ENCODE measurements around the gene NTHL1. TPM values are rescaled to one million over a fixed set of nuclear protein-coding genes. Genes with fewer than 3 reads are reported as not detected.

NTHL1 gene
- total RNA-seq, 1 experiment from 2014 or later, result 93.3 TPM

DNA sequence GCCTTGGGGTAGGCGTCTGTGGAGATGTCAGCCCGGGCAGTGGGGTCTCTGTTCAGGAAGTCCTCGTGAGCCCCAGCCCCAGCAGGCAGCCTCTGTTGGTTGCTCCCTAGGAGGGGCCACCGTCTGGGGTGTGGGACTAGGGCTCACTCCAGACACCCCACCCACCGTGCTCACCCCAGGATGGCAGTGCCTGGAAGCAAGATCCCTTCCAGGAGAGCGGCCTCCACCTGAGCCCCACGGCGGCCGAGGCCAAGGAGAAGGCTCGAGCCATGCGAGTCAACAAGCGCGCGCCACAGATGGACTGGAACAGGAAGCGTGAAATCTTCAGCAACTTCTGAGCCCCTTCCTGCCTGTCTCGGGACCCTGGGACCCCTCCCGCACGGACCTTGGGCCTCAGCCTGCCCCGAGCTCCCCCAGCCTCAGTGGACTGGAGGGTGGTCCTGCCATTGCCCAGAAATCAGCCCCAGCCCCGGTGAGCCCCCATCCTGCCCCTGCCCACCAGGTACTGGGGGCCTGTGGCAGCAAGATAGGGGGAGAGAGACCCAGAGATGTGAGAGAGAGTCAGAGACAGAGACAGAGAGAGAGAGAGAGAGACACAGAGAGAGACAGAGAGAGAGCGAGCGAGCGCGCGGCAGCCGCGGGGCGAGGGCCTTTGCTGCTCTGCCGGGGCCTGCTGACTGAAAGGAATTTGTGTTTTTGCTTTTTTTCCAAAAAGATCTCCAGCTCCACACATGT, 9.8 kb downstream of the NTHL1 start:
- no peaks in the 10 kb centered on the region for H3K4me1 Mint-ChIP-seq
- peak overlapping the region; percentile 74; the same call in 1 of the 2 replicates for H3K27ac Mint-ChIP-seq
- no peaks in the 10 kb centered on the region for H3K9me3 Mint-ChIP-seq
- no peaks in the 10 kb centered on the region for H3K36me3 Mint-ChIP-seq
- DNase-seq (ENCODE audit: low spot score) (no peak), ATAC-seq (no peak)
- ChIA-PET POLR2A (no interaction called here), CTCF (interaction anchor here (0.6 to 1.4 kb wide), 3 partner anchors 14 to 103 kb away, joined by 3 to 4 read pairs (median 3); no protein-coding TSS in a partner anchor)
- H3K27me3 Mint-ChIP-seq (ENCODE audit: low read depth), result no peaks in the 10 kb centered on the region
- no peak overlapping the region for H3K4me3 Mint-ChIP-seq
- TF ChIP-seq MYBL2 (CRISPR knock-in tag; IDR thresholded peaks at IDR 0.05) (no peak), EMX1 (CRISPR knock-in tag; IDR thresholded peaks at IDR 0.05) (no peak), NFE2L1 (CRISPR knock-in tag; IDR thresholded peaks at IDR 0.05) (no peak), CREM (CRISPR knock-in tag; IDR thresholded peaks at IDR 0.05) (no peak)
- TF ChIP-seq, protein P1, sequence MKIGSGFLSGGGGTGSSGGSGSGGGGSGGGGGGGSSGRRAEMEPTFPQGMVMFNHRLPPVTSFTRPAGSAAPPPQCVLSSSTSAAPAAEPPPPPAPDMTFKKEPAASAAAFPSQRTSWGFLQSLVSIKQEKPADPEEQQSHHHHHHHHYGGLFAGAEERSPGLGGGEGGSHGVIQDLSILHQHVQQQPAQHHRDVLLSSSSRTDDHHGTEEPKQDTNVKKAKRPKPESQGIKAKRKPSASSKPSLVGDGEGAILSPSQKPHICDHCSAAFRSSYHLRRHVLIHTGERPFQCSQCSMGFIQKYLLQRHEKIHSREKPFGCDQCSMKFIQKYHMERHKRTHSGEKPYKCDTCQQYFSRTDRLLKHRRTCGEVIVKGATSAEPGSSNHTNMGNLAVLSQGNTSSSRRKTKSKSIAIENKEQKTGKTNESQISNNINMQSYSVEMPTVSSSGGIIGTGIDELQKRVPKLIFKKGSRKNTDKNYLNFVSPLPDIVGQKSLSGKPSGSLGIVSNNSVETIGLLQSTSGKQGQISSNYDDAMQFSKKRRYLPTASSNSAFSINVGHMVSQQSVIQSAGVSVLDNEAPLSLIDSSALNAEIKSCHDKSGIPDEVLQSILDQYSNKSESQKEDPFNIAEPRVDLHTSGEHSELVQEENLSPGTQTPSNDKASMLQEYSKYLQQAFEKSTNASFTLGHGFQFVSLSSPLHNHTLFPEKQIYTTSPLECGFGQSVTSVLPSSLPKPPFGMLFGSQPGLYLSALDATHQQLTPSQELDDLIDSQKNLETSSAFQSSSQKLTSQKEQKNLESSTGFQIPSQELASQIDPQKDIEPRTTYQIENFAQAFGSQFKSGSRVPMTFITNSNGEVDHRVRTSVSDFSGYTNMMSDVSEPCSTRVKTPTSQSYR (CRISPR knock-in tag; IDR thresholded peaks at IDR 0.05), result no peak
- TF ChIP-seq, protein P2, sequence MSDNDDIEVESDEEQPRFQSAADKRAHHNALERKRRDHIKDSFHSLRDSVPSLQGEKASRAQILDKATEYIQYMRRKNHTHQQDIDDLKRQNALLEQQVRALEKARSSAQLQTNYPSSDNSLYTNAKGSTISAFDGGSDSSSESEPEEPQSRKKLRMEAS (CRISPR knock-in tag; IDR thresholded peaks at IDR 0.05), result no peak

DNA sequence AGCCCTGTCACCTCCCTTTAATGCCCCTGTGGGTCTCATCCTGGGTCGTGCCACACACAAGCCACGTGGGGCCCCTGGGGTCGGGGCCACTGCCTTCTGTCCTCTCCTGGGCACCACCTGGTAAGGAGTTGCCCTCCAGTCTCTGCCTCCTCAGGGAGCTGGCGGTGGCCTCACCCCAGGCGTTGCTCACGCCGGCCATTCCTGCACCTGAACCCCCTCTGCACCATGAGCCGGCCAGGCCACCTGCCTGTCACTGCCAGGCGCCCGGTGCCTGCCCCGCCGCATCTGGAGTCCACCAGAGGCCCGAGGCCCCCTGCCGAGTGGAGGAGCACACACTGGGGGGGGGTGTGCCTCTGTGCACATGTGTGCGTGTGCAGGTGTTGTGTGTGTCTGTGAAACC, 10.5 kb downstream of the NTHL1 start:
- H3K4me3 Mint-ChIP-seq, result no peak overlapping the region
- CTCF ChIA-PET, result interaction anchor here (1.4 kb wide), 1 partner anchor 103 kb away, joined by 4 read pairs; no protein-coding TSS in a partner anchor
- no peaks in the 10 kb centered on the region for H3K4me1 Mint-ChIP-seq
- ATAC-seq (no peak), DNase-seq (ENCODE audit: low spot score) (no peak)
- no peaks in the 10 kb centered on the region for H3K27me3 Mint-ChIP-seq (ENCODE audit: low read depth)
- TF ChIP-seq ZNF423 (CRISPR knock-in tag; IDR thresholded peaks at IDR 0.05) (no peak), GRHL2 (CRISPR knock-in tag; IDR thresholded peaks at IDR 0.05; ENCODE audit: insufficient replicate concordance, severe bottlenecking) (no peak), ZNF263 (CRISPR knock-in tag; IDR thresholded peaks at IDR 0.05; ENCODE audit: low read depth) (no peak), FOXJ3 (CRISPR knock-in tag; IDR thresholded peaks at IDR 0.05; ENCODE audit: borderline replicate concordance) (no peak), ZBTB43 (CRISPR knock-in tag; IDR thresholded peaks at IDR 0.05) (no peak), ZNF396 (CRISPR knock-in tag; IDR thresholded peaks at IDR 0.05; ENCODE audit: borderline replicate concordance) (no peak)
- TF ChIP-seq, protein P3, sequence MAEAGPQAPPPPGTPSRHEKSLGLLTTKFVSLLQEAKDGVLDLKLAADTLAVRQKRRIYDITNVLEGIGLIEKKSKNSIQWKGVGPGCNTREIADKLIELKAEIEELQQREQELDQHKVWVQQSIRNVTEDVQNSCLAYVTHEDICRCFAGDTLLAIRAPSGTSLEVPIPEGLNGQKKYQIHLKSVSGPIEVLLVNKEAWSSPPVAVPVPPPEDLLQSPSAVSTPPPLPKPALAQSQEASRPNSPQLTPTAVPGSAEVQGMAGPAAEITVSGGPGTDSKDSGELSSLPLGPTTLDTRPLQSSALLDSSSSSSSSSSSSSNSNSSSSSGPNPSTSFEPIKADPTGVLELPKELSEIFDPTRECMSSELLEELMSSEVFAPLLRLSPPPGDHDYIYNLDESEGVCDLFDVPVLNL (CRISPR knock-in tag; IDR thresholded peaks at IDR 0.05; ENCODE audit: borderline replicate concordance, low read depth), result no peak
- POLR2A ChIA-PET, result no interaction called here
- no peaks in the 10 kb centered on the region for H3K9me3 Mint-ChIP-seq
- no peak overlapping the region for H3K27ac Mint-ChIP-seq
- no peaks in the 10 kb centered on the region for H3K36me3 Mint-ChIP-seq

DNA sequence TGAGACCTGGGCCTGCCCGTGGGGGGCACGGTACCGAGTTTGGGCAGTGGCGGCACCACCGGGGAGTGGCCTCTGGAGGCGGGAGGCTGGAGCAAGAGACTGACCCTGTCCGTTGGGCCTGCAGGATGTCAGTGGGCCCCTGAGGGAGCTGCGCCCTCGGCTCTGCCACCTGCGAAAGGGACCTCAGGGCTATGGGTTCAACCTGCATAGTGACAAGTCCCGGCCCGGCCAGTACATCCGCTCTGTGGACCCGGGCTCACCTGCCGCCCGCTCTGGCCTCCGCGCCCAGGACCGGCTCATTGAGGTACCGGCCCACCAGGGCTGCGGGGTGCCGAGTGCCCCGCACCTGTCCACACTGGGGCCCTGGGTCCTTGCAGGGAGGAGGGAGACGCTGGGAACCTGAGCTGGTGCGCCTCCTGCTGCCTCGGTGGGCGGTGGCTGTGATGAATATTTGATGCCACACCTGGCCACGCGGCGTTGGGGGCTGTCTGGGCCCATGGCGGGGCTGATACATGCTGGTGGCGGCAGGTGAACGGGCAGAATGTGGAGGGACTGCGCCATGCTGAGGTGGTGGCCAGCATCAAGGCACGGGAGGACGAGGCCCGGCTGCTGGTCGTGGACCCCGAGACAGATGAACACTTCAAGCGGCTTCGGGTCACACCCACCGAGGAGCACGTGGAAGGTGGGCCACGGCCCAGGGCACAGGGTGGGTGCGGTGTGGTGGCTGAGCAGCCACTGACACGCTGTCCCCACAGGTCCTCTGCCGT, 11.3 kb downstream of the NTHL1 start:
- Mint-ChIP-seq H3K27me3 (ENCODE audit: low read depth) (no peaks in the 10 kb centered on the region), H3K27ac (no peak overlapping the region), H3K4me3 (no peak overlapping the region), H3K36me3 (no peaks in the 10 kb centered on the region), H3K4me1 (no peaks in the 10 kb centered on the region), H3K9me3 (no peaks in the 10 kb centered on the region)
- ChIA-PET POLR2A (no interaction called here), CTCF (interaction anchor here (1.4 to 2.3 kb wide), 3 partner anchors 13 to 104 kb away, joined by 4 to 12 read pairs (median 6); no protein-coding TSS in a partner anchor)
- ATAC-seq (no peak), DNase-seq (ENCODE audit: low spot score) (no peak)
- TF ChIP-seq GABPB1 (CRISPR knock-in tag; IDR thresholded peaks at IDR 0.05) (no peak), ATF1 (CRISPR knock-in tag; IDR thresholded peaks at IDR 0.05) (no peak), ZNF121 (CRISPR knock-in tag; IDR thresholded peaks at IDR 0.05) (no peak), ZNF219 (CRISPR knock-in tag; IDR thresholded peaks at IDR 0.05; ENCODE audit: borderline replicate concordance) (no peak), SOX15 (CRISPR knock-in tag; IDR thresholded peaks at IDR 0.05) (no peak), IRF1 (CRISPR knock-in tag; IDR thresholded peaks at IDR 0.05) (no peak), ZBTB21 (CRISPR knock-in tag; IDR thresholded peaks at IDR 0.05; ENCODE audit: borderline replicate concordance) (no peak)
- TF ChIP-seq, protein P1 (CRISPR knock-in tag; IDR thresholded peaks at IDR 0.05), result no peak
